SK-N-SH treated with all-trans-retinoic acid at 6 μM for 48 hours (cell line): ENCODE measurements around the gene EHD1.

Experiments used
- GLIS3 ChIP-seq: fragments of 250-450 bp; sonication (Bioruptor Pico); IDR thresholded peaks from 2 replicates; pipeline ENCODE4 v1.5.0; 2020; ENCODE audit warnings: mild to moderate bottlenecking, moderate library complexity
- OSR1 ChIP-seq: fragments of 250-450 bp; sonication (Bioruptor Pico); IDR thresholded peaks from 2 replicates; pipeline ENCODE4 v1.8.0; 2022; ENCODE audit warnings: moderate library complexity, mild to moderate bottlenecking, inconsistent platforms
- RARB ChIP-seq: fragments of 250-450 bp; sonication (Bioruptor Pico); IDR thresholded peaks from 2 replicates; pipeline ENCODE4 v1.8.0; 2021; ENCODE audit warnings: mild to moderate bottlenecking, moderate library complexity
- SNAI2 ChIP-seq: fragments of 250-450 bp; sonication (Bioruptor Pico); IDR thresholded peaks from 2 replicates; pipeline ENCODE4 v1.5.0; 2020; ENCODE audit warnings: mild to moderate bottlenecking, moderate library complexity
- ZC3H10 ChIP-seq: fragments of 250-450 bp; sonication (Bioruptor Pico); IDR thresholded peaks from 2 replicates; pipeline ENCODE4 v1.5.1; 2021; ENCODE audit warnings: mild to moderate bottlenecking, moderate library complexity
- ZFP3 ChIP-seq: fragments of 250-450 bp; sonication (Bioruptor Pico); IDR thresholded peaks from 2 replicates; pipeline ENCODE4 v1.5.0; 2020; ENCODE audit warnings: mild to moderate bottlenecking, moderate library complexity
- ZFP30 ChIP-seq: fragments of 450-650 bp; formaldehyde crosslinking; IDR thresholded peaks from 2 replicates; pipeline ENCODE4 v1.5.0; 2022; ENCODE audit warnings: mild to moderate bottlenecking, moderate library complexity
- ZNF70 ChIP-seq: fragments of 450-650 bp; formaldehyde crosslinking; IDR thresholded peaks from 2 replicates; pipeline ENCODE4 v1.5.0; 2020; ENCODE audit warnings: mild to moderate bottlenecking, moderate library complexity
- TF ChIP-seq, protein P1 (sequence below): fragments of 250-450 bp; sonication (Bioruptor Pico); IDR thresholded peaks from 2 replicates; pipeline ENCODE4 v1.8.0; 2021; ENCODE audit warnings: low read depth, mild to moderate bottlenecking, moderate library complexity, borderline replicate concordance
- TF ChIP-seq, protein P2 (sequence below): fragments of 250-450 bp; sonication (Bioruptor Pico); IDR thresholded peaks from 2 replicates; pipeline ENCODE4 v1.5.0; 2020; ENCODE audit warnings: mild to moderate bottlenecking, moderate library complexity
- TF ChIP-seq, protein P3 (sequence below): fragments of 250-450 bp; sonication (Bioruptor Pico); IDR thresholded peaks from 2 replicates; pipeline ENCODE4 v1.5.1; 2020; ENCODE audit warnings: low read depth, mild to moderate bottlenecking, moderate library complexity
- TF ChIP-seq, protein P4 (sequence below): fragments of 250-450 bp; sonication (Bioruptor Pico); IDR thresholded peaks from 2 replicates; pipeline ENCODE4 v1.8.0; 2020; ENCODE audit warnings: mild to moderate bottlenecking, moderate library complexity, borderline replicate concordance

DNA sequence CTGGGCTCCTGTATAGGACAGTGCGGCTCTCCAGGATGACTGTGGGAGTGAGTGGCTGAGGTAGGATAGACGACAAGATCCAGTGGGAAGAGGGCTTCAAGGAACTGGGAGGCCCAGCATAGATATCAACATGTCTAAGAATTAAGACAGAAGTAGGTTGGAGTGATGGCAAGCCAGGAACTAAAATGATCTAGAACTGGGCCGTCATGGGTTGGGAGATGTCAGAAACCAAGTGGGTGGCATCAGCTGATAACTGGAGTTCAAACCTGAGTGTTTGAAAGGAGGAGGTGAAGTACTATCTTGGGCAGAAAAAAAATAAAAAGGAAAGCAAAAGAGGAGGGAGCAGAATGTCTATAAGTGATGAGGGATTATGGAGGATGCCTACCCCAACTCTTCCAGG is 60.9 kb downstream of the EHD1 start:
- TF ChIP-seq ZC3H10 (CRISPR knock-in tag) = no peak
- no peak for TF ChIP-seq ZFP30
- no peak for TF ChIP-seq RARB
- no peak for TF ChIP-seq GLIS3
- TF ChIP-seq ZFP3 = no peak
- no peak for TF ChIP-seq ZNF70 (CRISPR knock-in tag)
- TF ChIP-seq SNAI2 (CRISPR knock-in tag) = no peak
- TF ChIP-seq OSR1 (CRISPR knock-in tag) = no peak
- TF ChIP-seq, protein P1, sequence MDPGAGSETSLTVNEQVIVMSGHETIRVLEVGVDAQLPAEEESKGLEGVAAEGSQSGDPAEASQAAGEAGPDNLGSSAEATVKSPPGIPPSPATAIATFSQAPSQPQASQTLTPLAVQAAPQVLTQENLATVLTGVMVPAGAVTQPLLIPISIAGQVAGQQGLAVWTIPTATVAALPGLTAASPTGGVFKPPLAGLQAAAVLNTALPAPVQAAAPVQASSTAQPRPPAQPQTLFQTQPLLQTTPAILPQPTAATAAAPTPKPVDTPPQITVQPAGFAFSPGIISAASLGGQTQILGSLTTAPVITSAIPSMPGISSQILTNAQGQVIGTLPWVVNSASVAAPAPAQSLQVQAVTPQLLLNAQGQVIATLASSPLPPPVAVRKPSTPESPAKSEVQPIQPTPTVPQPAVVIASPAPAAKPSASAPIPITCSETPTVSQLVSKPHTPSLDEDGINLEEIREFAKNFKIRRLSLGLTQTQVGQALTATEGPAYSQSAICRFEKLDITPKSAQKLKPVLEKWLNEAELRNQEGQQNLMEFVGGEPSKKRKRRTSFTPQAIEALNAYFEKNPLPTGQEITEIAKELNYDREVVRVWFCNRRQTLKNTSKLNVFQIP (CRISPR knock-in tag) = no peak
- TF ChIP-seq, protein P2, sequence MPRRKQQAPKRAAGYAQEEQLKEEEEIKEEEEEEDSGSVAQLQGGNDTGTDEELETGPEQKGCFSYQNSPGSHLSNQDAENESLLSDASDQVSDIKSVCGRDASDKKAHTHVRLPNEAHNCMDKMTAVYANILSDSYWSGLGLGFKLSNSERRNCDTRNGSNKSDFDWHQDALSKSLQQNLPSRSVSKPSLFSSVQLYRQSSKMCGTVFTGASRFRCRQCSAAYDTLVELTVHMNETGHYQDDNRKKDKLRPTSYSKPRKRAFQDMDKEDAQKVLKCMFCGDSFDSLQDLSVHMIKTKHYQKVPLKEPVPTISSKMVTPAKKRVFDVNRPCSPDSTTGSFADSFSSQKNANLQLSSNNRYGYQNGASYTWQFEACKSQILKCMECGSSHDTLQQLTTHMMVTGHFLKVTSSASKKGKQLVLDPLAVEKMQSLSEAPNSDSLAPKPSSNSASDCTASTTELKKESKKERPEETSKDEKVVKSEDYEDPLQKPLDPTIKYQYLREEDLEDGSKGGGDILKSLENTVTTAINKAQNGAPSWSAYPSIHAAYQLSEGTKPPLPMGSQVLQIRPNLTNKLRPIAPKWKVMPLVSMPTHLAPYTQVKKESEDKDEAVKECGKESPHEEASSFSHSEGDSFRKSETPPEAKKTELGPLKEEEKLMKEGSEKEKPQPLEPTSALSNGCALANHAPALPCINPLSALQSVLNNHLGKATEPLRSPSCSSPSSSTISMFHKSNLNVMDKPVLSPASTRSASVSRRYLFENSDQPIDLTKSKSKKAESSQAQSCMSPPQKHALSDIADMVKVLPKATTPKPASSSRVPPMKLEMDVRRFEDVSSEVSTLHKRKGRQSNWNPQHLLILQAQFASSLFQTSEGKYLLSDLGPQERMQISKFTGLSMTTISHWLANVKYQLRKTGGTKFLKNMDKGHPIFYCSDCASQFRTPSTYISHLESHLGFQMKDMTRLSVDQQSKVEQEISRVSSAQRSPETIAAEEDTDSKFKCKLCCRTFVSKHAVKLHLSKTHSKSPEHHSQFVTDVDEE (CRISPR knock-in tag) = no peak
- TF ChIP-seq, protein P3, sequence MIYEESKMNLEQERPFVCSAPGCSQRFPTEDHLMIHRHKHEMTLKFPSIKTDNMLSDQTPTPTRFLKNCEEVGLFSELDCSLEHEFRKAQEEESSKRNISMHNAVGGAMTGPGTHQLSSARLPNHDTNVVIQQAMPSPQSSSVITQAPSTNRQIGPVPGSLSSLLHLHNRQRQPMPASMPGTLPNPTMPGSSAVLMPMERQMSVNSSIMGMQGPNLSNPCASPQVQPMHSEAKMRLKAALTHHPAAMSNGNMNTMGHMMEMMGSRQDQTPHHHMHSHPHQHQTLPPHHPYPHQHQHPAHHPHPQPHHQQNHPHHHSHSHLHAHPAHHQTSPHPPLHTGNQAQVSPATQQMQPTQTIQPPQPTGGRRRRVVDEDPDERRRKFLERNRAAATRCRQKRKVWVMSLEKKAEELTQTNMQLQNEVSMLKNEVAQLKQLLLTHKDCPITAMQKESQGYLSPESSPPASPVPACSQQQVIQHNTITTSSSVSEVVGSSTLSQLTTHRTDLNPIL (CRISPR knock-in tag) = no peak
- TF ChIP-seq, protein P4, sequence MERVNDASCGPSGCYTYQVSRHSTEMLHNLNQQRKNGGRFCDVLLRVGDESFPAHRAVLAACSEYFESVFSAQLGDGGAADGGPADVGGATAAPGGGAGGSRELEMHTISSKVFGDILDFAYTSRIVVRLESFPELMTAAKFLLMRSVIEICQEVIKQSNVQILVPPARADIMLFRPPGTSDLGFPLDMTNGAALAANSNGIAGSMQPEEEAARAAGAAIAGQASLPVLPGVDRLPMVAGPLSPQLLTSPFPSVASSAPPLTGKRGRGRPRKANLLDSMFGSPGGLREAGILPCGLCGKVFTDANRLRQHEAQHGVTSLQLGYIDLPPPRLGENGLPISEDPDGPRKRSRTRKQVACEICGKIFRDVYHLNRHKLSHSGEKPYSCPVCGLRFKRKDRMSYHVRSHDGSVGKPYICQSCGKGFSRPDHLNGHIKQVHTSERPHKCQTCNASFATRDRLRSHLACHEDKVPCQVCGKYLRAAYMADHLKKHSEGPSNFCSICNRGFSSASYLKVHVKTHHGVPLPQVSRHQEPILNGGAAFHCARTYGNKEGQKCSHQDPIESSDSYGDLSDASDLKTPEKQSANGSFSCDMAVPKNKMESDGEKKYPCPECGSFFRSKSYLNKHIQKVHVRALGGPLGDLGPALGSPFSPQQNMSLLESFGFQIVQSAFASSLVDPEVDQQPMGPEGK (CRISPR knock-in tag) = no peak
